OCI-LY7 (cell line): ENCODE results near the gene TOR2A. TPM values are rescaled to one million over a fixed set of nuclear protein-coding genes. Genes with fewer than 3 reads are reported as not detected.

Experiments
- BruUV-seq: library from RNA; stranded (reverse); fragments of 400-500 nt; replicated peaks from 2 replicates; lab custom pipeline; 2021; lab: Mats Ljungman, UMichigan
- CTCF ChIA-PET: fragments of 300-600 bp; sonication (Branson Sonifier 250); formaldehyde crosslinking; loops from one replicate; lab custom pipeline; 2022; ENCODE audit warnings: antibody characterized with exemption; ENCODE audit not compliant: unreplicated experiment; lab: Charles Lee
- POLR2A ChIA-PET: fragments of 300-600 bp; sonication (Branson Sonifier 250); formaldehyde crosslinking; loops from one replicate; lab custom pipeline; 2022; ENCODE audit warnings: antibody characterized with exemption; lab: Charles Lee
- DNase-seq: peaks from one replicate; pipeline ENCODE4 v3.0.0-alpha.2; 2015; ENCODE audit warnings: low spot score
- H2AFZ ChIP-seq: fragments of 200-600 bp; sonication (generic), shearing (Covaris generic); 2 replicates; pipeline ENCODE4 v1.6.1; 2014; ENCODE audit warnings: mild to moderate bottlenecking, antibody characterized with exemption, low read length, moderate library complexity
- H3K27ac ChIP-seq: fragments of 200-600 bp; sonication (generic); 2 replicates; pipeline ENCODE4 v1.5.1; 2014; ENCODE audit warnings: mixed run types, low read depth, mild to moderate bottlenecking, moderate library complexity, low read length, inconsistent platforms; ENCODE audit not compliant: poor library complexity, severe bottlenecking
- H3K36me3 ChIP-seq: fragments of 200-600 bp; sonication (generic); 2 replicates; pipeline ENCODE4 v1.6.1; 2014; ENCODE audit warnings: mild to moderate bottlenecking, antibody characterized with exemption, low read length, moderate library complexity, mixed read lengths; ENCODE audit not compliant: insufficient read depth
- H3K4me1 ChIP-seq: fragments of 200-600 bp; sonication (generic); 2 replicates; pipeline ENCODE4 v1.5.1; 2014; ENCODE audit warnings: mild to moderate bottlenecking, low read length; ENCODE audit not compliant: insufficient read depth, poor library complexity, severe bottlenecking
- H3K4me2 ChIP-seq: fragments of 200-600 bp; sonication (generic); 2 replicates; pipeline ENCODE4 v1.6.1; 2014; ENCODE audit warnings: mild to moderate bottlenecking, low read length
- H3K4me3 ChIP-seq: fragments of 200-600 bp; sonication (generic); 2 replicates; pipeline ENCODE4 v1.5.1; 2014; ENCODE audit warnings: mild to moderate bottlenecking, low read depth, low read length; ENCODE audit not compliant: poor library complexity, severe bottlenecking
- H3K79me2 ChIP-seq: fragments of 200-600 bp; sonication (generic); 2 replicates; pipeline ENCODE4 v1.6.1; 2016; ENCODE audit warnings: low read depth, mild to moderate bottlenecking, low read length, moderate library complexity, mixed read lengths; ENCODE audit not compliant: insufficient read depth
- H3K9me2 ChIP-seq: fragments of 200-600 bp; sonication (generic); 2 replicates; pipeline ENCODE4 v1.6.1; 2016; ENCODE audit warnings: mild to moderate bottlenecking, low read length, mixed read lengths; ENCODE audit not compliant: insufficient read depth
- H3K9me3 ChIP-seq: fragments of 200-600 bp; sonication (generic); 2 replicates; pipeline ENCODE4 v1.6.1; 2014; ENCODE audit warnings: mild to moderate bottlenecking, mixed run types, low read length, mixed read lengths
- H4K20me1 ChIP-seq: fragments of 200-600 bp; sonication (generic); 2 replicates; pipeline ENCODE4 v1.6.1; 2014; ENCODE audit warnings: mild to moderate bottlenecking, antibody characterized with exemption, low read length, moderate library complexity, mixed read lengths; ENCODE audit not compliant: insufficient read depth
- EZH2phosphoT487 ChIP-seq: fragments of 200-600 bp; sonication (generic); IDR thresholded peaks from 2 replicates; pipeline ENCODE4 v1.6.1; 2018; ENCODE audit warnings: low read depth, borderline replicate concordance, mild to moderate bottlenecking, mixed run types, antibody characterized with exemption, low read length, moderate library complexity, mixed read lengths
- intact Hi-C: fragments of 100-400 bp; cut with micrococcal nuclease; formaldehyde crosslinking; loops from one replicate; pipeline ENCODE4 v1.10.0; 2022; ENCODE audit not compliant: unreplicated experiment
- total RNA-seq, 2 experiments: library from RNA; depleted of rRNA in 1 of 2; stranded (reverse); fragments of >200 nt in 1 of 2; shearing (Covaris generic) in 1 of 2; gene quantifications; 2 replicates each; pipeline ENCODE4 v1.2.3, GENCODE V29; 2014 to 2022
- TF ChIP-seq, protein P1 (sequence below): fragments of 200-600 bp; sonication (generic); conservative IDR thresholded peaks from 2 replicates; pipeline ENCODE4 v1.5.1; 2014; ENCODE audit warnings: mild to moderate bottlenecking, antibody characterized with exemption, low read length, moderate library complexity, mixed read lengths

Gene TOR2A
- total RNA-seq, 2 experiments from 2014 or later, result 13.9 to 17.9 TPM

DNA sequence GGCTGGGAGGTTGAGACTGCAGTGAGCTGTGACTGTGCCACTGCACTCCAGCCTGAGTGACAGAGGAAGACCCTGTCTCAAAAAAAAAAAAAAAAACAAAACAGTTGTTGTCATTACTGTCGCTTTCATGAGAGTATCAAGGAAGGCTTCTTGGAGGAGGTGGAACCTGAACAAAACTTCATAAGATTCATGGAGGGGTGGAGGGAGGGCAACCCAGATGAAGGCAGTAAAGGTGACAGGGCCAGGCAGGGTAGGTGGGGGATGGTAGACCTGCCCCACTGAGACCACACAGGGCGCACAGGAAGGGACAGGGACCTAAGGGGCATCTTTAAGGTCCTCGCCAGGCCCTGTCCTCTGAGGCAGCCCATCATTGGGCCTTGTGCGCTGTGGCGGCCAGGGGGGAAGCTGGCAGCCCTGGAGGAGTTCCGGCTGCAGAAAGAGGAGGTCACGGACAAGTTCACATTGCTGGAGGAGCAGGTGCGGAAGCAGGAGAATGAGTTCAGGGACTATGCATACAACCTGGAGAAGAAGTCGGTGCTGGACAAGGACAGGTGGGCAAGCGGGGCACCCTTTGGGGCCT lies 24.8 kb downstream of the TOR2A start:
- H3K79me2 ChIP-seq, result no peaks in the 10 kb centered on the region
- CTCF ChIA-PET, result no interaction called here
- H2AFZ ChIP-seq, result no peak overlapping the region
- peaks cover 21% of the 10 kb centered on the region for H3K4me1 ChIP-seq
- BruUV-seq, result no TSS peak
- DNase-seq, result no peak
- H3K9me3 ChIP-seq, result no peaks in the 10 kb centered on the region
- H3K36me3 ChIP-seq, result no peaks in the 10 kb centered on the region
- no peak overlapping the region for H3K27ac ChIP-seq
- TF ChIP-seq EZH2phosphoT487, result no peak
- TF ChIP-seq, protein P1, sequence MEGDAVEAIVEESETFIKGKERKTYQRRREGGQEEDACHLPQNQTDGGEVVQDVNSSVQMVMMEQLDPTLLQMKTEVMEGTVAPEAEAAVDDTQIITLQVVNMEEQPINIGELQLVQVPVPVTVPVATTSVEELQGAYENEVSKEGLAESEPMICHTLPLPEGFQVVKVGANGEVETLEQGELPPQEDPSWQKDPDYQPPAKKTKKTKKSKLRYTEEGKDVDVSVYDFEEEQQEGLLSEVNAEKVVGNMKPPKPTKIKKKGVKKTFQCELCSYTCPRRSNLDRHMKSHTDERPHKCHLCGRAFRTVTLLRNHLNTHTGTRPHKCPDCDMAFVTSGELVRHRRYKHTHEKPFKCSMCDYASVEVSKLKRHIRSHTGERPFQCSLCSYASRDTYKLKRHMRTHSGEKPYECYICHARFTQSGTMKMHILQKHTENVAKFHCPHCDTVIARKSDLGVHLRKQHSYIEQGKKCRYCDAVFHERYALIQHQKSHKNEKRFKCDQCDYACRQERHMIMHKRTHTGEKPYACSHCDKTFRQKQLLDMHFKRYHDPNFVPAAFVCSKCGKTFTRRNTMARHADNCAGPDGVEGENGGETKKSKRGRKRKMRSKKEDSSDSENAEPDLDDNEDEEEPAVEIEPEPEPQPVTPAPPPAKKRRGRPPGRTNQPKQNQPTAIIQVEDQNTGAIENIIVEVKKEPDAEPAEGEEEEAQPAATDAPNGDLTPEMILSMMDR, result no peak
- no peak overlapping the region for H3K4me2 ChIP-seq
- no peaks in the 10 kb centered on the region for H3K9me2 ChIP-seq
- POLR2A ChIA-PET, result interaction anchor here (1.5 kb wide), 1 partner anchor 12 kb away, joined by 3 read pairs; no protein-coding TSS in a partner anchor
- intact Hi-C loops, result no loop called here
- no peaks in the 10 kb centered on the region; the same call in 1 of the 2 replicates for H4K20me1 ChIP-seq
- no peak overlapping the region for H3K4me3 ChIP-seq

DNA sequence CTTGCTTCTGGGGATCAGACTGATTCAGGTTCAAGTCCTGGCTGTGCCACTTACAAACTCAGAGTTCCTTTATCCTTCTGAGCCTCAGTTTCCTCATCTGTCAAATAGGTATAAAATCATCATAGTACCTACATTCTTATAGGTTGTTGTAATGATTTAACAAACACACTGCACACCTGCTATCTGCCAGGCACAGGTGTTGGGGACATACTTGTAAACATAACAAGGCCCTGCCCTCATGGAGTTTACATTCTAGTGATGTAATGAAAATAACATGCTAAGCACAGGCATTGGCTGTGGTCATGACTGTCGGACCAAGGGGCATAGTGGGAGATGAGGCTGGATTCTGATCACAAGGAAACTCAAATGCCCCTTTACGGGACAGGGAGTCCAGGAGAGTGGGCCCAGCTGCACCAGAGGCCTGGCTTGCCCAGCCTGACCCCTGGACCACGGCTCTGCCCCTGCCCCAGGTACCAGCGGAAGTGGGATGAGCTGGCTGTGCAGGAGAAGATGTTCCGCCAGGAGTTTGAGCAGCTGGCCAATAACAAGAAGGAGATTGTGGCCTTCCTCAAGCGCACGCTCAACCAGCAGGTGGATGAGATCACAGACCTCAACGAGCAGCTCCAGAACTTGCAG lies 26.0 kb downstream of the TOR2A start:
- no peaks in the 10 kb centered on the region; the same call in 1 of the 2 replicates for H4K20me1 ChIP-seq
- no peaks in the 10 kb centered on the region for H3K9me3 ChIP-seq
- no peaks in the 10 kb centered on the region for H3K36me3 ChIP-seq
- ChIA-PET POLR2A (interaction anchor here (1.5 kb wide), 1 partner anchor 13 kb away, joined by 3 read pairs; no protein-coding TSS in a partner anchor), CTCF (no interaction called here)
- TF ChIP-seq, protein P1, result no peak
- no peak for TF ChIP-seq EZH2phosphoT487
- no peaks in the 10 kb centered on the region for H3K9me2 ChIP-seq
- no peak for DNase-seq
- no peak overlapping the region for H2AFZ ChIP-seq
- peaks cover 18% of the 10 kb centered on the region for H3K4me1 ChIP-seq
- no TSS peak for BruUV-seq
- intact Hi-C loops, result no loop called here
- no peak overlapping the region for H3K4me2 ChIP-seq
- no peak overlapping the region for H3K27ac ChIP-seq
- no peak overlapping the region for H3K4me3 ChIP-seq
- H3K79me2 ChIP-seq, result no peaks in the 10 kb centered on the region

DNA sequence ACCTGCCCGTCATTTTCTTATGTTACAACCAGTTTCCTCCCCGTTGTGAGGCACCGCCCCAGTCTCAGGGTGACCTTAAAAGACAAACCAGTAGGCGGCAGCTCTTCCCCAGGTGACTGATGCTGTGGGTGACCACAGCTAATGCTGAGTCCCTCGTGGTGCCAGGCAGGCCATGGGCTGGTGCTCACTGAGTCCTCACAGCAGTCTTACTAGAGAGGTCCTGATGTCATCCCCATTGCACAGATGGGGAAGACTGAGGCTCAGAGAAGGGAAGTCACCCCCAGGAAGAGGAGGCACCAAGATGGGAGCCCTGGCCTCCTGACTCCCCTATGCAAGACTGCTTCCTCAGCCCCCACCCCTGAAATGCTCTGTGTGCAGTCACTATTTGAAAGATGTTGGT lies 27.3 kb downstream of the TOR2A start:
- CTCF ChIA-PET, result no interaction called here
- H3K9me3 ChIP-seq, result no peaks in the 10 kb centered on the region
- POLR2A ChIA-PET, result no interaction called here
- H3K4me3 ChIP-seq, result no peak overlapping the region
- DNase-seq, result peak; percentile 55
- peaks cover 18% of the 10 kb centered on the region for H3K4me1 ChIP-seq
- no peak overlapping the region for H2AFZ ChIP-seq
- TF ChIP-seq, protein P1, result peak; percentile 69
- no peak for TF ChIP-seq EZH2phosphoT487
- H3K9me2 ChIP-seq, result no peaks in the 10 kb centered on the region
- H3K36me3 ChIP-seq, result no peaks in the 10 kb centered on the region
- H3K4me2 ChIP-seq, result no peak overlapping the region
- H3K79me2 ChIP-seq, result no peaks in the 10 kb centered on the region
- intact Hi-C loops, result no loop called here
- no TSS peak for BruUV-seq
- H3K27ac ChIP-seq, result no peak overlapping the region
- no peaks in the 10 kb centered on the region for H4K20me1 ChIP-seq
